Middle frontal gyrus (tissue), 1 donor: Measurements from ENCODE around the gene ARHGAP22.

Source experiments
- DNase-seq: peaks from one replicate; pipeline ENCODE4 v3.0.0-alpha.2; 2015; ENCODE audit warnings: low spot score; ENCODE audit errors: extremely low spot score

The ARHGAP22 gene

DNA sequence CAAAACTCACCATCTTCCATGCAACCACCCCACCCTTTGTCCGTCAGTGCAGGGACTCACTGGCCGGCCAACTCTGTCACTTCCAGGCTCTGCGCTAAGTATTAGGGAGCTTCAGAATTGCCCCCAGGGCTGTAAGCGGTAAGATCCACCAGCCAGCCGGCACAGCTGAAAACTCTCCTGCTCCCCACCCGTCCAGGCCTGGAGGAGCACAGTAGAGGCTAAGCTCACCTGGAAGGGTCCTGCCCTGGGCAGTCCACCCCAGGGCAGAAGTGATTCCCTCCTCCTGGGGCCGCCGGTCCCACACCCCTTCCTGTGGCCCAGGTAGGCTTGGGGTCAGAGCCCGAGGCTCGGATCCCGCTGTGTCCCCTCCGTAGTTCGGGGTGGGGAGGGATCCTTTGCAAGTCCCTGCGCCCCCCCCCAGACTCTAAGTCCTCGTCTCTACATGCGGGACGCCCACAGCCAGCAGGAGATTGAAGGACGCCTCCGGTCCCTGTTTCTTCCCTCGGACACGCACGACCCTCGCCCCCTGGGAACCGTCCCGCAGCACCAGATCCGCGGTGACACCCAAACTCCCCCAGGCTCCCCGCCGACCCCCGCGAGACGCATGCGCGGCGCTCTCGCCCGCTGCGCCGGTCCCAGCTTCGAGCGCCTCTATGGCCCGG, 138.9 kb downstream of the ARHGAP22 start:
- DNase-seq, result no peak

- no peak for DNase-seq
Measured at GRCh38 chr10:48464871-48465736, 139.8 kb downstream of the ARHGAP22 start.

- DNase-seq, result no peak
Measured at GRCh38 chr10:48464121-48464870, 140.6 kb downstream of the ARHGAP22 start.

DNA sequence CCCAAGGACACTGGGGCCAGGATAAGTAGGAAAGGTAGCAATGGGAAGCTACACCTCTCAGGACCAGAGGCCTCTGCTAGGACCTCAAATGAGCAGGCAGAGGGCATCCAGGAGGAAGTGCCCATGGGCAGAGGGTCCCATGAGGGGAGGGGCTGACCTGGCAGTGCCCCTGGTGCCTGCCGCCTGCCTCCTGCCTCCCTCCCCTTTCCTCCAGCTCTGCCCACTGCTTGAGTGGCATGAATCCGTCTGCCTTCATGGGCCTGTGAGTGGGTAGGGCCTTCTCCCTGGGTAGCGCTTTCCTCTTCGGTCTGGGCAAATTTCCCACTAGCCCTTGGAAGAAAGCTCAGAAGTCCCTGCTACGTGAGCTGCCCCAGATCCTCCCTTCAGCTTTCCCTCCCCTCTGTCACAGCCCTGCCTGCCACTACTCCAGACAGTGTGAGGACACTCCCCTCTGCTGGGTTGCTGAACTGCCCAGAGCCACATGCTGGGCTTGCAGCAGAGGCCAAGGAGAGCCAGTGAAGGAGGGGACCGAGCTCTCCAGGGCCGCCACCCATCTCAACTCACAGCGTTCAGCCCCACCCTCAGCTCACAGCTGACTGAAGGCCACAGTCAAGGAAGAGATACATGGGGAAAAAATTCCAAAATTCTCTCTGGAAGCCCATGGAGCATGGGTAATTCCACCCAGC, 141.4 kb downstream of the ARHGAP22 start:
- no peak for DNase-seq

DNA sequence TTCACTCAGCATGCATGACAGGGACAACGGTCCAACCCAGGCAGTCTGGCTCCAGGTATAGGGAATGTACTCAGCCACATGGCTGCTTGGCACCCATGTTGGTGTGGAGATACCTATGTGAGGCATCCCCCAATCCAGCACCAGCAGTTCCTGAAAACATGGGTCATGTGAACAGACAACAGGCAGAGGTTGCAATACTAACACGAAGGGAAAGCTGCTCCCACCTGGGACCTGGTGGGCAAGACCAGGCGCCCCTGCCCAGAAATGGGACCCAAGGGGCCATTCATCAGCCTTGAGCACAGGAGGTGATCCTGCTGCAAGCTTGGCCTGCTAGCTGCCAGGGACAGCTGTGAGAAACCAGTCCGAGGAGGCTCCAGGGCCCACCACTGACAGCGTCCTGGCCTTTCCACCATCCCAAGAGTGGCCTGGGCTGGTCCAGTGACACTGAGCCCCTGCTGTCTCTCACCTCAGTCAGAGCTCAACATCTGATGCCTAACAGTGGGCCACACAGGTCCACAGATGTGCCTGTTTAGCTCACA, 142.3 kb downstream of the ARHGAP22 start:
- no peak for DNase-seq

- no peak for DNase-seq
Measured at GRCh38 chr10:48461623-48462481, 143.0 kb downstream of the ARHGAP22 start.

- DNase-seq, result no peak
Measured at GRCh38 chr10:48460182-48460581, 144.7 kb downstream of the ARHGAP22 start.

DNA sequence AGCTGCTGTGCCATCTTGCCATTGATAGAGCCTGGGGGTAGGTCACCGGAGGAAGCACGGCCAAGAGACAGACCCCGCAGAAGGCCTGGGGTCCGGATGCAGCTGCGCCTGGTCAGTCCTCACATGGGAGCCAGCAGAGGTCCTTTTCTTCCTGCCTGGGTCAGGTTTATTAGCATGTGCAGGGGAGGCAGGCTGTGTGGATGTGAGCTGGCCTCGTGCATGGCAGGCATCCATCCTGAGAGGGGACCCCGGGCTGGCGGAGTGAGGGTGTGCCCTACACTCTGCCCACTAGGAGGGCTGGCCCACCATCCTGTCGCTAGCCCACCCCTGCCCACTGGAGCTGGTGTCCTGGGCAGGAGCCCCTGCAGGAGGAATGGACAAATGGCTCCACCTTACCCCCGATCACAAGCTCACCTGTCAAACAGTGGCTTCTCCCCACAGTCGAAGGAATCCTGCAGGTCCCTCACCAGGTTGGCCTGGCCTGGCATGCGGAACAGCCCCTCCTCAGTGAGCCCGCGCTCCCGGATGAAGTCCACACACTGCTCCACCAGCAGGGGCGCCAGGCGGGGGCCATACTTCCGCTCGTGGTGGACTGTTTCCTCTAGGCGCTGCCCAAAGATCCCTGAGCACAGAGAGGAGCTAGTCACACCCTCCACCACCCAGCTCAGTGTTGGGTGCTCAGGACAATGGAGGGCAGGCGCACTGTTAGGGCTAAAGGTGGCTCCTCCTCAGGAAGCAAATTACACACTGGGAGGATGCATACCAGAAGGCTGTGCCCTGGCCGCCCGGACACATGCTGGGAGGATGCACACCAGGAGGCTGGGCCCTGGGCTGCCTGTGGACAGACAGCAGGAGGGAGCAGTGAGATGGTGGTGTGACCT, 145.4 kb downstream of the ARHGAP22 start:
- DNase-seq, result no peak

GRCh38 chr10:48458662-48459048, 146.2 kb downstream of the ARHGAP22 start:
- DNase-seq, result no peak

DNA sequence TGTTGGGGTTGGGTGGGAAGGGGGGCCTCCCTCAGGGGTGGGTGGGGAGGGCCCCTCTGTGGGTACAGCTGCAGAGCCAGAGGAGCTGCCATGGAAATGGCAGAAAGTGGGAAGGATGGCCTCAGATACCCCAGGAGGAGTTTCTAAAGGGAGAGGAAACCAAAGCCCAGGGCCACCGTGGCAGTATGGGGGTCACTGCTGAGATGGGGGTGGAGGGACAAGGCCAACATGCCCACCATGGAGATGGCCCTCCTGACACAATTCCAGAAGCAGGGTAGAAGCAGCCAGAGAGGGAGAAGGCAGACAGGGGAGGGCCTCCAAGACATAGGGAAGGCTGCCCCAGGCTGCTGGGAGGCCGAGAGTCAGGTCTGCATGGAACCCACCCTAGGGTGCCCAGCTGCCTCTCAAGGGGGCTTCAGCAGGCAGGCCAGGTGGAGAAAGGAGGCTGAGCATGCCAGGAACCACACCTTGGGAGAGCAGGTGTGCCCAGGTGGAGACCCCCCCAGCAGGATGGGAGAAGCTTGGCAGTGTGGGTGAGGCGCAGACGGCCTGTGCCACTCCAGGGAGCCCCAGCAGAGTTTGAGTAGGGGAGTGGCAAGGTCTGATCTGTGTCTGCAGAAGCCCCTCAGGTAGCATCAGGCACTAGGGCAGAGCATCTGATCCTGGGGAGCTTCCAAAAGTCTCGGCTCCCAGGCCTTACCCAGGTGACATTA, 146.8 kb downstream of the ARHGAP22 start:
- no peak for DNase-seq

DNA sequence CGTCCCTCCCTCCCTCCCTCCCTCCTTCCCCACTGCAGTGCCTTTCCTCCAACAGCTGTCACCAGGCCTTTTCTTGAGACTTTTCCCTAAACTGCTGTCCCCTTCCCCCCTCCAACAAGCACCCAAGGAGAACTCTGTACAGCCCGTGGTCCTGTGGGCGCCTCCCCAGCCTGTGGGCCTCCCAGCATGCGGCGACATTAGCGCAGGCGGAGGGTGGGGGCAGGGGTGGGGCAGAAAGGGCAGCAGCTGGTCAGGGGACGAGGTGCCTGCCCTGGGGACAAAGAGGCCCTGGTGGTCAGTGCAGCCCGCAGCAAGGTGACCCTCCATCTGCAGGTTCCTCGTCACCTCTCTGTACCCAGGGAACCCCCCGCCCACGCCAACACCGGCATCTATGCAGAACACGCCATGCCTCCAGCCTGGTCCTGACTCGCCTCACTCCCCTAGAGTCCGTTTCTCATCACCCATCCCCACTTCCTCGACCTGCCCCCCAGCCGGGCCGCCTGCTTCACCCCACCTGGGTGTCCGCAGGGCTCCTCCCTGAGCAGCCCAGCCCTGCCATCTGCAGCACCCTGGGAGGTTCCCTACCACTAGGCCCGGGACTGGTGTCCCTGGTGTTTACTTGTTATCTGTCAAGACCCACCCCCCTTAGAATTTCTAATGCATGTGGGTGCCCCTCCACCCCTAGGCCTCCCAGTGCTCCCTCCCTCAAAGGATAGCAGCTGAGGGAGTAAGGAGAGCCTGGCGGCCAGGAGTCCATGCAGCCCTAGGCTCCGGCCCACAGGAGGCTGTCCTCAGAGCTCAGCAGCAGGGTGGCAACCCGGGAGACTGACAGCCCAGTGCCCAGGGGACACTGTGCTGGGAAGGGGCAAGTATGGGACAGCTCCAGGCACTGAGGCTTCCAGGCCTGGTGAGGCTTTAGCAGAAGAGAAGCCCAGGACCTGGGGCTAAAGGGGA, 147.8 kb downstream of the ARHGAP22 start:
- DNase-seq, result no peak

- DNase-seq, result no peak
Measured at GRCh38 chr10:48456361-48456804, 148.5 kb downstream of the ARHGAP22 start.

- no peak for DNase-seq
Measured at GRCh38 chr10:48455392-48456151, 149.3 kb downstream of the ARHGAP22 start.

DNA sequence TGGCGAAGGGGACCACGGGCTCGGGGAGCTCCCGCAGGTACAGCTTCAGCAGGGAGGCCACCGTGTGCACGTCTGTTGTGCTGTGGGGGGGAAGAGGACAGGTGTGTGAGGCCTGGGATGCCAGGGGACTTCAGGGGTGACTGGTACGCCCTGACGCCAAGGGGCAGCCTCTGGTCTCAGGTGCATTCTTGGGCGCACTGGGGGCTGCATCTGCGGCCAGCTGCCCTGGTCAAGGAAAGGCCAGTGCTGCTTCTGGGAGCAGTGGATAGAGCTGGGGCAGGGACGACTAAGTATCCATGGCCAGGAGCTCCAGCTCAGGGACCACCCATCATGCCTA, 149.8 kb downstream of the ARHGAP22 start:
- DNase-seq, result no peak

DNA sequence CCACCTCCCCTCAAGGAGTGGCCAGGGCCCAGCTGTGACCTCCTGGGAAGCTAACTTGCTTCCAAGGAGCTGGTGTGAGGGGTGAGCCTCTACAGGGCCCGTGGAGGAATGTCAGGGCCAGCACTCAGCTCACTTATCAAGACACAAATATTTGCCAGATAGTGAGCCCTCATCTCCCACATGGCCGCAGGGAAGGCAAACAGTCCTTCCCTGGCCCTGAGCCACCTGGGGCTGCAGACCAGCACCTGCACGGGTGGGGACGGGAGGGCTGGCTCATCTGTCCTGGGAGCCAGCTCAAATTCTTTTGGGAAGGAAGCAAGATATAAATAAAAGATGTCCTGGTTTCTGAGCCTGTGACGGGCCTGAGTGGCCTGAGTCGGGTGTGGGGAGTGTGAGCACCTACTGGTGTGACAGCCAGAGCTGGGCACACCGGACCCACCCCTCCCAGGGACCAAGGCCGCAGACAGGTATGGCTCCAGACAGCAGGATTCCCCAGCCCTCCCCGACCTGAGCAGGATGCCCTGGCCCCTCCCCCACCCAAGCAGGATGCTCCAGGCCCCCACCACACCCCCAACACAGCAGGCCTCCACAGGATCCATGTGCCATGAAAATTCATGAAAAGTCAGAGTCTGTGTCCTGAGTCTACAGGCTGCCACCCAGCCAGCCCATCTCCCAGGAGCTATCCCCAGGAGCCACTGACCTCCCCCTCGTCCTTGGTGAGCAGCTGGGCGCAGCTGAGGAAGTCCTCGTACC, 150.4 kb downstream of the ARHGAP22 start:
- no peak for DNase-seq
